NCI-H2196 treated with DMSO at 0.1 percent for 48 hours (cell line): Measurements from ENCODE around the gene UTP4.
"Not testable (repeated sequence)": the region's sequence is repeated elsewhere in the genome, so short reads cannot be mapped to it uniquely, and the experiment has no call there.

ENCODE experiments used
- DNase-seq: peaks from one replicate; lab custom pipeline; 2025; ENCODE audit not compliant: unreplicated experiment; lab: John Stamatoyannopoulos, UW

UTP4 gene

GRCh38 chr16:69130461-69130860, 2.0 kb upstream of the UTP4 start:
- DNase-seq, result no peak

- DNase-seq, result no peak
Observed at GRCh38 chr16:69131167-69131838, 1.1 kb upstream of the UTP4 start.

GRCh38 chr16:69131839-69132423, 518 bp upstream of the UTP4 start:
- peak; percentile 48 for DNase-seq

GRCh38 chr16:69133373-69133954, 1.0 kb downstream of the UTP4 start:
- DNase-seq, result no peak

- no peak for DNase-seq
Observed at GRCh38 chr16:69138608-69139007, 6.2 kb downstream of the UTP4 start.

- DNase-seq, result not testable (repeated sequence)
Observed at GRCh38 chr16:69139464-69139863, 7.0 kb downstream of the UTP4 start.

- DNase-seq, result no peak
Observed at GRCh38 chr16:69141014-69141413, 8.6 kb downstream of the UTP4 start.

GRCh38 chr16:69141936-69142335, 9.5 kb downstream of the UTP4 start:
- DNase-seq, result no peak

- no peak for DNase-seq
Observed at GRCh38 chr16:69143116-69143515, 10.7 kb downstream of the UTP4 start.

GRCh38 chr16:69145658-69146057, 13.2 kb downstream of the UTP4 start:
- DNase-seq, result no peak

GRCh38 chr16:69149621-69150020, 17.2 kb downstream of the UTP4 start:
- DNase-seq, result not testable (repeated sequence)

GRCh38 chr16:69150146-69150865, 17.9 kb downstream of the UTP4 start:
- no peak for DNase-seq

GRCh38 chr16:69157196-69157595, 24.7 kb downstream of the UTP4 start:
- no peak for DNase-seq

GRCh38 chr16:69160192-69160591, 27.7 kb downstream of the UTP4 start:
- no peak for DNase-seq

- DNase-seq, result no peak
Observed at GRCh38 chr16:69165584-69165983, 33.1 kb downstream of the UTP4 start.

- DNase-seq, result no peak
Observed at GRCh38 chr16:69166221-69166833, 33.9 kb downstream of the UTP4 start.

- DNase-seq, result no peak
Observed at GRCh38 chr16:69166946-69167930, 34.8 kb downstream of the UTP4 start.

GRCh38 chr16:69169051-69169450, 36.6 kb downstream of the UTP4 start:
- no peak for DNase-seq

- DNase-seq, result no peak
Observed at GRCh38 chr16:69169607-69170352, 37.3 kb downstream of the UTP4 start.
